ENCODE results near the gene SFSWAP.

SFSWAP gene

GRCh38 chr12:131827961-131828534, 117.2 kb downstream of the SFSWAP start, which contains the start of gene MMP17:
Gene MMP17, plus strand, starts transcription at chr12:131828393. Its CDS starts 102 bp downstream, at chr12:131828495.
- Histone ChIP-seq H3K27me3 (replicated peaks; ENCODE audit: control insufficient read depth, insufficient read depth, low read length) (peaks cover 4% of the 10 kb centered on the region; the same call in 1 of the 2 replicates), H3K36me3 (ENCODE audit: control insufficient read depth, insufficient read depth, low read length) (no peaks in the 10 kb centered on the region), H3K4me3 (replicated peaks; ENCODE audit: low read depth, low read length) (peak within 1 kb of the TSS; percentile 35)
- TF ChIP-seq, protein P1, sequence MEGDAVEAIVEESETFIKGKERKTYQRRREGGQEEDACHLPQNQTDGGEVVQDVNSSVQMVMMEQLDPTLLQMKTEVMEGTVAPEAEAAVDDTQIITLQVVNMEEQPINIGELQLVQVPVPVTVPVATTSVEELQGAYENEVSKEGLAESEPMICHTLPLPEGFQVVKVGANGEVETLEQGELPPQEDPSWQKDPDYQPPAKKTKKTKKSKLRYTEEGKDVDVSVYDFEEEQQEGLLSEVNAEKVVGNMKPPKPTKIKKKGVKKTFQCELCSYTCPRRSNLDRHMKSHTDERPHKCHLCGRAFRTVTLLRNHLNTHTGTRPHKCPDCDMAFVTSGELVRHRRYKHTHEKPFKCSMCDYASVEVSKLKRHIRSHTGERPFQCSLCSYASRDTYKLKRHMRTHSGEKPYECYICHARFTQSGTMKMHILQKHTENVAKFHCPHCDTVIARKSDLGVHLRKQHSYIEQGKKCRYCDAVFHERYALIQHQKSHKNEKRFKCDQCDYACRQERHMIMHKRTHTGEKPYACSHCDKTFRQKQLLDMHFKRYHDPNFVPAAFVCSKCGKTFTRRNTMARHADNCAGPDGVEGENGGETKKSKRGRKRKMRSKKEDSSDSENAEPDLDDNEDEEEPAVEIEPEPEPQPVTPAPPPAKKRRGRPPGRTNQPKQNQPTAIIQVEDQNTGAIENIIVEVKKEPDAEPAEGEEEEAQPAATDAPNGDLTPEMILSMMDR (IDR thresholded peaks at IDR 0.05; ENCODE audit: insufficient read depth, low read length, poor library complexity, severe bottlenecking) = peak; percentile 32
- DNase-seq (ENCODE audit: extremely low read depth, insufficient read length) = no peak

DNA sequence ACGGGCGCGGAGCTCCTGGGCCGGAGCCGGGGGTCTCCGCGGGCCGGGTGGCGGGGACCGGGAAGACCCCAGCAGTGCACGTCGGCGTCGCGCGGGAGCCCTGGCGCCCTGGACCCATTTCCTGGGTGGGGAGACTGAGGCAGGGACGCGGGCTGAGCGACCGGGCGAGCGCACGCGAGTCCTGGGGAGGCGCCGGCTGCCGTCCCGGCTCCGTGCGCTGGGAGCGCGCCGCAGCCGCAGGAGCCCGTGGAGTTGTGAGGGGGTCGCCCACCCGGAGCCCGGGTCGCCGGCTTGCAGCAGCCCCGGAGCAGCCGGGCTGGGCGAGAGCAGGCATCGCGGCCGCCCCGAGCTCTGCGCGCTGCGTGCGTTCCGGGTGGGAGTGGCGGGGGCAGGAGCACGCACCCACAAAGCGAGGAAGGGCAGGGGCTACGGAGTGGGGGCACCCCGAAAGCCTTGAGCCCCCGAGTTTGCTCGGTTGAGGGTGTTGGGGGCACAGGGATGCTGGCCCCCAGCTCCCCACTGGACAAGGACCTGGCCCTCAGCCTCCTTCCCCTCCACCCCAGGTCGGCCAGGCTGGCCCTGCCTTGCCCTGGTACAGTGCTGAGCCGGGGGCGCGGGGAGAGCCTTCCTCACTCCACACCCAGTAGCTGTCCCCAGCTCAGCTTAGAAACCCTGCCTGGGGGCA, 117.9 kb downstream of the SFSWAP start:
- Histone ChIP-seq H3K4me3 (replicated peaks; ENCODE audit: low read depth, low read length) (peak overlapping the region; percentile 10), H3K36me3 (ENCODE audit: control insufficient read depth, insufficient read depth, low read length) (no peaks in the 10 kb centered on the region), H3K27me3 (replicated peaks; ENCODE audit: control insufficient read depth, insufficient read depth, low read length) (peaks cover 4% of the 10 kb centered on the region; the same call in 1 of the 2 replicates)
- DNase-seq (ENCODE audit: extremely low read depth, insufficient read length) = no peak
- TF ChIP-seq, protein P1 (IDR thresholded peaks at IDR 0.05; ENCODE audit: insufficient read depth, low read length, poor library complexity, severe bottlenecking) = no peak

GRCh38 chr12:131829356-131829747, 118.5 kb downstream of the SFSWAP start:
- TF ChIP-seq, protein P1 (IDR thresholded peaks at IDR 0.05; ENCODE audit: insufficient read depth, low read length, poor library complexity, severe bottlenecking) = no peak
- H3K4me3 ChIP-seq (replicated peaks; ENCODE audit: low read depth, low read length) = no peak overlapping the region
- no peak for DNase-seq (ENCODE audit: extremely low read depth, insufficient read length)
- no peaks in the 10 kb centered on the region for H3K36me3 ChIP-seq (ENCODE audit: control insufficient read depth, insufficient read depth, low read length)
- H3K27me3 ChIP-seq (replicated peaks; ENCODE audit: control insufficient read depth, insufficient read depth, low read length) = peaks cover 4% of the 10 kb centered on the region; the same call in 1 of the 2 replicates

DNA sequence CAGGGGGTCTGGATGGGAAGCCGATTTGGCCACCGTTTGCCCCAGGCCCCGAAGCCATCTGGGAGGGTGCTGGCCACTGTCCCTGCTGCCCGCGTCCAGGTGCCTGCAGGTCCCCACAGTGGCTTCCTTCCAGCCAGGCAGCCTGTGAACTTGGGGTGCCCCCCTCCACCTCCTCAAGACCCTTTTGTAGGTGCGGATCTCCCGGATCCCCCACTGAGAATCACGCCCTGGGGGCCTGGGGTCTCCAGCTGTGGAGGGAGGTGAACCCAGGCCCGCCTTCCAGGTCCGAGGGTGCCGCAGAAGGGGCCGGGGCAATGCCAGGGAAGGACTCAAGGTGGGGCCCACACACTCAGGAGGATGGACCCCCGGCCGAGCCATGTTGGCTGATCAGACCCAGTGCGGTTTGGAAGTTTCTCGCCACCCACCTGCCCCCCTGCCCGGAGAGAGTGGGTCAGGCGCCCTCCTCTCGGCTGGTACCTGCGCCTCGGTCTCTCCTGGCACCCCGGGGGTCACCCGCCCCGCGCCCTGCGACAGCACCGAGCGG, 119.0 kb downstream of the SFSWAP start:
- Histone ChIP-seq H3K27me3 (replicated peaks; ENCODE audit: control insufficient read depth, insufficient read depth, low read length) (peaks cover 4% of the 10 kb centered on the region; the same call in 1 of the 2 replicates), H3K36me3 (ENCODE audit: control insufficient read depth, insufficient read depth, low read length) (no peaks in the 10 kb centered on the region), H3K4me3 (replicated peaks; ENCODE audit: low read depth, low read length) (no peak overlapping the region)
- TF ChIP-seq, protein P1 (IDR thresholded peaks at IDR 0.05; ENCODE audit: insufficient read depth, low read length, poor library complexity, severe bottlenecking) = no peak
- DNase-seq (ENCODE audit: extremely low read depth, insufficient read length) = no peak

GRCh38 chr12:131830335-131830913, 119.5 kb downstream of the SFSWAP start:
- no peak overlapping the region for H3K4me3 ChIP-seq (replicated peaks; ENCODE audit: low read depth, low read length)
- TF ChIP-seq, protein P1 (IDR thresholded peaks at IDR 0.05; ENCODE audit: insufficient read depth, low read length, poor library complexity, severe bottlenecking) = peak; percentile 42
- H3K36me3 ChIP-seq (ENCODE audit: control insufficient read depth, insufficient read depth, low read length) = no peaks in the 10 kb centered on the region
- peaks cover 4% of the 10 kb centered on the region; the same call in 1 of the 2 replicates for H3K27me3 ChIP-seq (replicated peaks; ENCODE audit: control insufficient read depth, insufficient read depth, low read length)
- DNase-seq (ENCODE audit: extremely low read depth, insufficient read length) = no peak

All from GM06990 (cell line).